Activated gamma-delta T cell treated with Interleukin-2 at 50 U/mL for 16 hours (primary cell): ENCODE measurements around the gene LAD1.

Source experiments
- DNase-seq: peaks from one replicate; pipeline ENCODE4 v3.0.0-alpha.2; 2020

Gene LAD1

DNA sequence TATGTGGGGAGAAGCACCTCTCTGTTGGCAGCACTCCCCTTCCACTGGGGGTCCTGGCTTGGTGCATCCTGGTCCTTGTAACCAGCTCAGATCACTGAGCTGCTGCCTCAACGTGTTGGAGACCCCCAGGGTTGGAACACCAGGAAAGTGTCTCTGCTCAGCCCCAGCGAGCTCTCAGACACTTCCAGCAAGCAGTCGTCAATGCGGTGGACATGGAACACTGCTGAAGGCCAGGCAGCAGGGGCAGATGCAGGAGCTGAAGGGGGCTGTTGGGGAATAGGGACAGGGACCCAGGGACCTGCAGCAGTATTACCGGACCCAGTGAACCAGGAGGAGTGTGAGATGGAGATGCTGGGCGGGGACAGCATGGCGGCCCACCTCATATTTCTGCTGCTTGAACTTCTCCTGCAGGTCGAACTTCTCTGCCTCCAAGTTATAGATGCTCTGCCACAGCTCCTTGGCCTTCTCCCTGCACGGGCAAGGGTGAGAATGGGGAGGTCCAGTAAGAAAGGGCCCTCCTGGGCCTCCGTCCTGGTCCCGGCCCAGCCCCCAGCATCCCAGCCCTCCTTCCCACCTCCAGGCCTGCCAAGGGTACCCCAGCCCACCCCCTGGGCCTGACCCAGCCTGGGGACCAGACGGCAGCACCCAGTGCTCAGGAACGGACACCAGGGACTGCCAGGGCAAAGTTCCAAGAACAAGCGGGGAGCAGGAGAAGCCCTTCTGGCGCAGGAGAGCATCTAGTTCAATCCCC is 38.0 kb downstream of the LAD1 start:
- DNase-seq, result no peak

DNA sequence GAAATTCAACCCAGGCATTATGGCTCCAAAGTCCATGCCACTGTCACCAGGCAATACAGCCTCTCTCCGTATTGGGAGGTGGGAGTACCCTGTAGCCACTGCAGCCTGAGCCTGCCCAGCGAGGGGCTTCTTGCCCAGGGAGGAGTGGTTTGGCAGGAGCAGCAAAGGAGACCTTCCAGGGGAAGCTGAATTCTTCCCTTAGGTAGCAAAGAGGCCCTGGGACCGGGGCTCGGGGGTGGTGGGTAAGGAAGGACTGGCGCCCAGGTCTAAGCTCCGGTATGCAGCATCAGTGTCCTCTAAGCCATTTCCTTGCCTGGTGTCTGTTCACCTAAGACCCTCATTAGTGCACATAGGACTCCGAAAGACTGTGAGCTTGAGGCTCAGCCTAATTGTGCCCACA is 38.6 kb downstream of the LAD1 start:
- no peak for DNase-seq

DNA sequence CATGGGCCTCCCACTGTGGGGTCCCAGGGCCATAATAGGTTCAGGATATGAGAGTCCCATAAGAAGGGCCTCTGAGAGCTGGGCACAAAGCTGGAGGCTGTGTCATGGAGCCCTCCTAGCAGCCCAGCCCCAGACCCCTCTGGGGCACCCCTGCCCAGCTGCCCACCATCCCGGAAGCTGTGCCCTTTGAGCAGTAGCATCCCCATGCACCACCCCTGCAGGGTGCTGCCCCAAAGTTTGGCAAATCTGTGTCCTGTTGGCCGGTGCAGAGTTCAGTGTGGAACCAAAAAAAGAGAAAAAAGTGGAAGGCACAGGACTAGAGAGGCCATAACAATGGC is 39.3 kb downstream of the LAD1 start:
- no peak for DNase-seq

DNA sequence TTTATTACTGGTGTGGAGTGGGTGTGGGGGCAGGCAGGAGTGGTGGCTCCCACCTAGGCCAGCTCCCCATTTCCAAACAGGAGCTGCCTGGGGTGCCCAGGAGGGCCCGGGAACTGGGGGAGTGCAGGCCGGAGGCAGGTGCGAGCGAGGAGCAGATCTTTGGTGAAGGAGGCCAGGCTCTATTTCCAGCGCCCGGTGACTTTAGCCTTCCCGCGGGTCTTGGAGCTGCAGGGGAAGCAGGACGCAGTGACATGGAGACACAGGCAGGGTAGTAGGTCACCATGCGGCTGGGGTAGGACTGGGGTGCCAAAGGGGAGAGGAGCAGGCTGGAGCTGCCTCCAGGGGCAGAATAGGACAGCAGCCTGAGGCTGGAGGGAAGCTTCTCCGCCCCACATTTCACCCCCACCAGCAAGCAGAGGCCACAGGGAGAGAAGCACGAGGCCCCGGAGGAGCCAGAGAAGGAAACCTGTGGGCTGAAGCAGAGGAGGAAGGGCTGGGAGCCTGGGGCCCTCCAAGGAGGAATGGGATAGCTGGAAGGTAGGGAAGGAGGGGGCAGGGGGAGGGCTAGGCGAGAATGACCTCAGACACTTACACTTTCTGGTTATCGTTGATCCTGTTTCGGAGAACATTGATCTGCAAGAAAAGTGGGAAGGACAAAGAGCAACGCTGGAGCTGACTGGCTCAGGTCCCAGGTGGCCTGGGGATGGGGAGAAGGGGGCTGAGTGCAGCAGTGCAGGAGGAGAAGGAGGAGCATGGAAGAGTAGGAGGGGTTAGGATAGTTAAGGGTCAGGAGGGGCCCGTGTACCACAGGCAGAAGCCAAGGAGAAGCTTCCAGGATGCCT is 39.9 kb downstream of the LAD1 start:
- no peak for DNase-seq

DNA sequence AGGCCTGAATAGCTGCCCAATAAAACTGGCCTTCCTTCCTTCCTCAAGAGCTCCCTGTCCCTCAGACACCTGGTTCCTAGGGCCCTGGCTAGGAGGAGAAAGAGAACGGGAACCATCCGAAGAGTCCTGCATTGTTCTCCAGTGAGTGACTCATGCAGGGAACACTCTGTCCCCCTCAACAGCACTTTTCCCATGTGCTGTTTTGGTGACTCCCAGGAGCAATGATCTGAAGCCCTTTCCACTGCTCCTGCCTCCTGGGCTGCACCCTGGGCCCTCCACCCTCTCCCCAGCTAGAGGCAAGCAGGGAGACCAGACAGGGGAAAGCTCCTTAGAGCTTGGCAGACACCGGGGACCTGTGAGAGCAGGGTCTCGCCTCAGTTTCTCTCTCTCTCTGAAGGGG is 40.5 kb downstream of the LAD1 start:
- DNase-seq, result no peak

DNA sequence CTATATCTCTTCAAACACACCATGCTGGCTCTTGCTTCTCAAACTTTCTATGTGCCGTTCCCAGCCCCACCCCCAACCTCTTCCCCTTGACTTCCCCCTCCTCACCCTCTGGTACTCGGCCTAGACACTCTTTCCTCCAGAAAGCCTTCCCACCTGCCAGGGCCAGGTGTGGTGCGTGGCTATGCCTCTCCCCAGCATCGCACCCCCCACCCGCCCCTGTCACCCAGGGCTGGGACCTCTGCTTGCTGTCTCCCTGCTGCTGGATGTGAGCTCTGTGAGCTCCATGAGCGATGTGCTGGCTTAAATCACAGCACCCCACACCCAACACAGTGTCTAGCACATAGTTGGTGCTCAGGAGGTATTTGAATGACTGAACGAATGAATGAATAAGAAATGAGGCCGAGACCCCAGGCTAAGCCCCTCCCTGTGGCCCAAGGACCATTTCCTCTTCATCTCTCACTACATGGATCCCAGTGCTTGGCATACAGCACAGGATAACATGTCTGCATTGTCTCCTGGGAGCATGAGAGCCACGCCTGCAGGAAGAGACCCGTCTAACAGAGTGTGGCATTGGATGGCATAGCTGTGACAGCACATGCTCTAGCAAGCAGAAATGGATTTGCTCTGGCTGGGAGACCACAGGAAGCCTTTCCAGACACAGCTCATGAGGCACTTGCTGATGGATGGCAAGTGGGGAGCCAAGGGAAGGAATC is 41.3 kb downstream of the LAD1 start:
- DNase-seq, result no peak

DNA sequence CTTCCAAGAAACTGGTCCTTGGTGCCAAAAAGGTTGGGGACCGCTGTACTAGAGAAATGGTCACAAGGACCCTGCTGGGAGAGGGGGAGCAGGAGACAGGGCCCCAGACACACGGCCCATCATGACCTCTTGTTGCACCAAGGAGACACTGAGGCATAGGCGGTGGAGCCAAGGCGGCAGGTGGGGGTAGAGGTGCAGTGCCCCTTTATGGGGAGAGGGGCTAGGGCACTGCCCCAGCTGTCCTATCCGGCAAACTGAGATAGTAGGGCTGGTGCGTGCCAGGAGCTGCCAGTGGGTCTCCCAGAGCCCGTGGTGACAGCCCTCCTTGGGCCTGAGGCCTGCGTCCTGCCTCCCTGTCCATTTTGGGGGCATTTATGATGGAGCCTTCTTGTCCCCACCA is 41.9 kb downstream of the LAD1 start:
- no peak for DNase-seq

DNA sequence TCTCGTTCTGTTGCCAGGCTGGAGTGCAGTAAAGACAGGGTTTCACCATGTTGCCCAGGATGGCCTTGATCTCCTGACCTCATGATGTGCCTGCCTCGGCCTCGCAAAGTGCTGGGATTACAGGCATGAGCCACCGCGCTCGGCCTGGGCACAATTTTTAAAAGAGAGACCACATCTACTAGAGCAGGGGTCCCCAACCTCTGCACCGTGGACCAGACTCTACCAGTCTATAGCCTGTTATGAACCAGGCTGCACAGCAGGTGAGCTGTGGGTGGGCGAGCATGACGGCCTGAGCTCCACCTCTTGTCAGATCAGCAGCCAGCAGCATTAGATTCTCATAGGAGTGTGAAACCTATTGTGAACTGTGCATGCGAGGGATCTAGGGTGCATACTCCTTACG is 42.4 kb downstream of the LAD1 start:
- DNase-seq, result no peak

DNA sequence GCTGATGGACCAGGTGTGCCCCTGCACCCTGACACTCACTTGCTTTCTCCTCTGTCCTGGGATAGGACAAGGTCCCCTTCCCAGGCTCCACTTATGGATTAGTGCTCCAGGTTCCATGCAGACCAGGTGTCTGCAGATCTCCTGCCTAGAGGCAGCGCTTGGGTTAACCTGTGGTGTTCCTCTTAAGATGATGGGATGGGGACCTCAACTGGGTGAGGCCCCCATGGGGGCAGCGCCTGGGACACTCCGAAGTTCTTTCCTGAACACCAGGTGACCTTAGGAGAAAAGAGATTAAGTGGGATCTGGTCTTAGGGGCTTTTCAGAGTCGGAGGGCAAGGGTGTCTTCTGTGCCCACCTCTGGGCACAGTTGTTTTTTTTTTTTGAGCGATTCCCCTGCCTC is 42.9 kb downstream of the LAD1 start:
- DNase-seq, result no peak

DNA sequence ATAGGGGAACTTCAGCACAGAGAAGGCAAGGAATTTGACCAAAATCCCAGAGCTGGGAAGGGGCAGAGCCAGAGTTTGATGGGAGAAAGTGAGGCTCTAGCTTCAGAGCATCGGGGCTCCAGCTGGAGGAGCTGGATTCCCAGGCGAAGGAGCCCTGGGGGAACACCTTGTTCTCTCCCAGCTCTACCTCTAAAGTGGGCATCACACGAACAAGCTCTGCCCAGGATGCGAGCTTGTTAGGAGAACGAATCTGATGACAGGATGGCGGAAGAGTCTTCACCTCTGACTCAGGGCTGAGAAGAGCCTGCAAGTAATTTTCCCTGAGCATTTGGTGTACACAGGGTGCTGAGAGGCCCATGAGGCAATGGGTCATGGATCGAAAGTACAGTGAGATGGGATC is 43.7 kb downstream of the LAD1 start:
- DNase-seq, result no peak

DNA sequence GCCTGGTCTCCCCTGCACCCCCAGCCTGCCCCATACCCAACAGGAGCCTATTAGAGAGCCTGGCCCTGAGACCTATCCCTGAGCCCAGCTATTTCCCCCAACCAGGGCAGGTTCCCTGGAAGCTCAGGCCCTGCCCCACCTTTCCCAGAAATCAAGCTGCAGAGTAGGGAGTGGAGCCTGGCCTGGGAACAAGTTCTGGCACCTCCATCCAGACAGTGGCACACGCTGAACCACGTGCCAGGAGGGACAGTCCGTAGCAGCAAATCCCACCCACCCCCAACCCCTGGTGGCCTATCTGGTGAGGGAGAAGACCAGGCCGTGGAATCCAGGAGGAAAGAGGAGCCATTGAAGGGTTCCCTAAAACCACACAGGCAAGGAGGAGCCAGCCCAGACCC is 44.2 kb downstream of the LAD1 start:
- DNase-seq, result no peak

DNA sequence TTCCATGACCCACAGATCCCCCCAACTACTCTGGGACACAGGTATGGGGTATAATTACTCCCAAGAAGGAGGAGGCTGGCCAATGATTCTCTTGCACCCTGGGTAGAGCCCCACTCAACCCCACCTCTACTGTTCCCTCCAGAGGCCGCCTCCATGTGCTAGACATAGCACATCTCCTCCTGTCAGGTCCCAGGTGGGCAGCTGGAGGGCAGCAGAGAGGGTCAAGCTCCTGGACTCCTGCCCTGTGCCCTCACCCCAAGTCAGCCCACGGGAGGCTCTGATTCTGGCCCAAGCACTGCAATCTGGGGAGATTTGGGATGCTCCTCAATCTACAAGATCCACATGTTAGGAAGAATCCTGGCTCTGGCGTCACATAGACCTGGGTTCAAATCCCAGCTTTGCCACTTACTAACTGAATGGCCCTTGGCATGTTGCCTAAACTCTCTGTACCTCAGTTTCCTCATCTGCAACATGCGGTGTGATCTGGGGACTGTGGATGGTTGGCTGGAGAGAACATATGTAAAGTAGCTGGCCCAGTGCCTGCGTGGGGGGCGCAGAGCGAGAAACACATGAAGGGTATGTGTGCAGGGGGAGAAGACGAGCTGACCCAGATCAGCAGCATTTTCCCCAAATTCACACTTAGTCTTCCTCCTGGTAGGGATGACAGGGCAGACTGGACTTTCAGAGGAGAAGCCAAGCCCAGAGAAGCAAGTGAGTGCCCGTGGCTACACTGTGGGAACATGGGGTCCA is 44.8 kb downstream of the LAD1 start:
- DNase-seq, result no peak

DNA sequence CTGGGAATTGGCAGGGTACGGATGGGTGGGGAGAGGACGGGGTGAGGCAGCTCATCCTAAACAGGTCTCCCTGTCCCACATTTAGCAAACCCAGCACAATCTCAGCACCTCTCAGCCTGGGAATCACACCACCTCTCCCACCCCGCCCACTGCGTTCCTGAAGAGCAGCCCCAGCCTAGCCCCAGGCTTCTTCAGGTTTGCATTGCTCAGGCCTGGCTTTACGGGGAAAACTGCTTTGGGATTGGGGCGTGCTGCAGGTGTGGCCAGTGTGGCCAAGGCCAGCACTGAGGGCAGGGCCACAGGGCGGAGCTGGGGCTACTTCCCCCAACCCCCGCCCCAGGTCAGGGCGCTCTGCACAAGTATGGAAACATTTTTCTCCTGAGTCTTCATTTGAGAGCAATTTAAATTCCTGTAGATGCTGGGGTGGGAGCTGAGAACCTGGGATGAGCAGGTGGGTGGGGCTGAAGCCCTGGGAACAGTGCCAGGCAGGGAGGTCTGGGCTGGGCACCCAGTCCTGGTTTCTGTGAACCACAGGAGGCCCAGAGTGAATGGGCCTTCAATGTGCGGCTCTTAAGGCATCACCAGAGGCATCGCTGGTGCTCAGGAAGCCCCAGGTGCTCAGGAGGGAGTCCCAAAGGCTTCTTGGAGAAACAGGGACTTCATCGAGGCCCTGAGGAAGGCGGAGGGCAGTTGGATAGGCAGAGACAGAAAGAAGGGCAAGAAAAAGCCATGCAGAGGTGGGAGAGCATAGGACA is 45.8 kb downstream of the LAD1 start:
- DNase-seq, result no peak

DNA sequence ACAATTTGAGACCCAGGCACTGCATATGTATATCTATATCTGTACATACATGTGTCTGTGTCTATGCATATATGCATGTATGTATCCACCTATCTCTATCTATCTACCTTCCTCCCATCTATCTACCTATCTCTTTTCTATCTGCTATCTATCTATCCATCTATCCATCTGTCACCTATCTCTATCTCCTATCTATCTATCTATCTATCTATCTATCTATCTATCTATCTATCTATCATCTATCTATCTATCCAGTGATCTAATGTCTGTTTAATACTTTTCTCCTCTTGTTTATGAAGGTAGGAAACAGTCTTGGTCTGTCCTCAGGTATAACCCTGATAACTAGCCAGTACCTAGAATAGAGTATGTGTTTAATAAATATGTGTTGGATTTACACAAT is 47.5 kb downstream of the LAD1 start:
- no peak for DNase-seq

DNA sequence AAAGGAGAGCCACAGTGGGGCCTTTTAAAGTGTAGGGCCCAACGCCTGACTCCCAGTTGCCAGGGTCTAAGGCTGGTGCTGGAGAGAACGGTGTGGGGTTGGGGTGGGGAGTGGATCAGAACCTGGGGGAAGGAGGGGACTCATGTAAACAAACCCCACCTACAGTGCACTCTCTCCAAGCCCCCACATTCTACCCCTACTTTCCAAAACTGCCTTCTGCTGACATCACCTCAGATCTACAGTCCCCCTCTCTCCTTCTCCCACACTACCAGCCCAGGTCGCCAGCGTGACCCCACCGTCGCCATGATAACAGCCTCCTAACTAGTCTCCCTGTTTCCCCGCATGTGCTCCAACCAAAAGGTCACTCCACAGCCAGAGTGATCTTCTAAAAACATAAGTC is 48.2 kb downstream of the LAD1 start:
- no peak for DNase-seq

DNA sequence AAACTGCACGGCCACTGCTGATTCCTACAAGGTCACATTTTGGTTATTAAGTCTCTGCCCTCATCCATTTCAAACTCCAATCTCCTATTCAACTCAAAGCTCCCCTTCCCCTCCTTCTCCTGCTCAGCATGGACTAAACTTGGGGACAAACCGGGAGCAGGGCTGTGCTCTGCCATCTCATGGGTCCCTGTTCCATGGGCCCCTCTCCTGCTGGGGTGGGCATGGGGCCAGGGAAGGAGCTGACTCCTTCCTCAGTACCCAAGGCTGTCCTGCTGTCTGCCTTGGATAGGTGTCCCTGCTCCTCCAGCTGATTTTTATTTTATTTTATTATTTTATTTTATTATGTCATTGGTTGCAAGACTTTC is 48.8 kb downstream of the LAD1 start:
- DNase-seq, result no peak

DNA sequence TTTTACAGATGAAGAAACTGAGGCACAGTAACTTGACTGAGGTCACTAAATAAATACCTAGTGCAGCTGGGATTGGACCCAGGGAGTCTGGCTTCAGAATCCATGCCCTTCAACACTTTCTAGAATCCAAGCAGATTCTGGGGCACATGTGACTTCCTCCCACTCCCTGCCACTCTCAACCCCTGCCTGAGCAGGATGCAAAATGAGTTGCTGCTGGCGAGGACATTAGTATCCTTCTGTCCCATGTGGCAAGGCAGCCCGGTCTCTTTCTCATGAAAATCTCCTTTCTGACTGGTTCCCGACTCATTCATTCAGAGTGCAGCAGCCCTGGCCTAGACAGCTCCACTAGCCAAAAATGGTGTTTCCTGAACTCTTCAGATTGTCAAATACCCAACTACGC is 50.0 kb downstream of the LAD1 start:
- DNase-seq, result no peak

DNA sequence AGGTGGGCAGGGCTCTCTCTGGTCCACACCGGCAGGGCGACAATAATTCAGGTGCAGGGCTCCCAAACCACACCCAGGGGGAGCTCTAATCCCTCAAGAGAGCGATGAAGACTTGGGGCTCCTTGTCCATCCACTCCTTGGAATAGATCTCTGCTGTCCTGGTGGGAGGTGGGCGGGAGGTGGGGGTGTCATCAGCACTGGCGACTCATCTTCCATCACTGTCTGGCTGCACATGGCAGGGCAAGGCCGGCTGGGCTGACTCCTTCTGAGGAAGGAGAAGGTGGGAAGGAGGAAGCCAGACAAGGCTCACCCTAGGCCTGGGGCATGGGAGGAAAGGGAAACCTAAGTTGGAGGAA is 50.9 kb downstream of the LAD1 start:
- no peak for DNase-seq

DNA sequence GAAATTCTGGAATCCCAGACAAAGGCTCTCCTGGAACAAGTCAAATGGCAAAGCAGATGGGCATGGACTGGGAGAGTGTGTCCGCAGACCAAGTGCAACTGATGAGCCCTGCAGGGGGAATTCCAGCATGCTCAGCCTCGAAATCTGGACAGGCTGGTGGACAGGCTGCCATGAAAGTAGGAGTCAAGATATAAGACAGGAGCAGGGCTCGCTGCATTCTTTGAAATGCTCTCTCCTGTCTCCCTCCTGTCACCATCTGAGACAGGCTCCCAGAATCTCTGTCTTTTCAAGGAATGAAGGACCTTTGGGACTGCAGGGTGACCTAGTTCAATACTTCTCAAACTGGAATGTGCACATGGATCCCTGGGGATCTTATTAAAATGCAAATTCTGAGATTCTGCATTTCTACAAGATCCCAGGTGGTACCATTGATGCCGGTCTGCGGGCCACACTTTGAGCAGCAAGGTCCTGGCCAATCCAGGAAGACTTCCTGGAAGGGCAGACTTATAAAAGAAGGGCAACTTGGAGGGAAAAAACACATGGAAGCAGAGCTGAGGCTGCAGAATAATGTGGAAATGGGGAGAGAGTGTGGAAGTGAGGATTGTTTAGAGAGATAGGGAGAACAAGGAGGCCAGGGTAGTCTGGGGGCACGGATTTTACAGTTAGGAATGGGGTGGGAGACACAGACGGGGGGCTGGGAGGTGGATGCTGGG is 51.5 kb downstream of the LAD1 start:
- DNase-seq, result no peak

DNA sequence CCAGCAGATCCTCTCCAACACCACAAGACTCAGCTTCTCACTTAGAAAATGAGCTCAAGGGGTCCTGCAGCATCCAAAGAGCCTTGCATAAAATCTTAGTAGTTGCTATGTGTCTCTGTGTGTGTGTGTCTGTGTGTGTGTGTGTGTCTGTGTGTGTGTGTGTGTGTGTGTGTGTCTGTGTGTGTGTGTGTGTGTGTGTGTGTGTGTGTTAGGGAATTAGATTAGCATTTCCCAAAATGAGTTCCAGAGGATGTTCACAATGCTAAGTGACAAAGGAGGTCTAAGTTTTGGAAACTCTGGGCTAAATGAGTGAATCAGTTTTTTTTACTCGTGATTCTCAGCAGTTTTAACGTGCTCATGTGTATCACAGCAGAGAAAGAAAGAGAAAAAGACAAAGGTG is 52.1 kb downstream of the LAD1 start:
- DNase-seq, result no peak

DNA sequence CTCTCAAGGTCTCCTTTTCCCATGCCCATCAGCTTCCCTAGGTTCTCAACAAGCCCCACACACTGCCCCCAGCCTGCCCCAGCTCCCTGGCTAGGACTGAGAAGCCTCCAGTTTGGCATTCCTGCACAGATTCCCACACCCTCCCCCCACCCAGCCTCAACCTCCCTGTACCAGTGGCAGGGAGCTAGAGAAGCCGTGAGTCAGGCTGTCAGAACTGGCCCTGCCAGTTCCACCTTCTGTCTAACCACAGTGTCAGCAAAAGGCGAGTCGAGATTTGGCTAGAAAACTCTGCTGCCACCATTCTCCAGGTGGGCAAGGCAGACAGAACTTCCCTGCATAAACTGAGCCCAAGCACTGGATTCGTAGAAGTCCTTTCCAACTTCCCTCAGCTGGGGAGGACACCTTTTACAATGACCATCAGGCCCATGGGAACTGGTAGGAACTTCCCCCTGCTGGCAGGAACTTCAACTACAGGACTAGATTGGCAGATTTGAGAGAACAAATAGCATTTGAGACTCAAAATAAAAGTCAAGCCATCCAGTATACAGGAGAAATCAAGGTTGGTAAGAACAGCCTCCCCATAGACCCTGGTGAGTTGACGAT is 52.7 kb downstream of the LAD1 start:
- no peak for DNase-seq

DNA sequence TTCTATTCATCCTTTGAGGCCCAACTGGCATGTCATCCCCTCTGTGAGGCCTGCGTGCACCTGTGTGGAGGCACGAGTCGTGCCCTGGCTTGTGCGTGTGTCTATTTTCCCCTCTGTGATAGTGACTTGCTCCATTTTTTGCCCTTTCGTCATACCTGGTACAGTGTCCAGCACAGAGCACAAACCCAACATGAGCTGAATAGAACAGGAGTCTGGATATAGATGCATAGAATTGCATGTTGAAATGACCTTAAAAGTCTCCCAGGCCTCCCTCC is 54.1 kb downstream of the LAD1 start:
- DNase-seq, result no peak
